Smooth muscle cell (in vitro differentiated cells): ENCODE measurements around the gene VAMP1. TPM values are rescaled to one million over a fixed set of nuclear protein-coding genes. Genes with fewer than 3 reads are reported as not detected.

Experiments
- DNase-seq: peaks from one replicate; lab custom pipeline; 2025; ENCODE audit not compliant: unreplicated experiment; lab: John Stamatoyannopoulos, UW
- H2AFZ ChIP-seq: fragments of 200-600 bp; sonication (generic); 2 replicates; pipeline ENCODE4 v1.6.0; 2016; ENCODE audit warnings: antibody characterized with exemption, low read depth, mild to moderate bottlenecking
- H3F3A ChIP-seq: fragments of 200-600 bp; sonication (generic); 2 replicates; pipeline ENCODE4 v1.6.0; 2017; ENCODE audit warnings: antibody characterized with exemption, low read depth
- H3K27ac ChIP-seq: fragments of 200-600 bp; sonication (generic); 2 replicates; pipeline ENCODE4 v1.5.1; 2016; ENCODE audit warnings: low read depth, mild to moderate bottlenecking
- H3K27me3 ChIP-seq: fragments of 200-600 bp; sonication (generic); 2 replicates; pipeline ENCODE4 v1.6.1; 2016; ENCODE audit warnings: low read depth, mild to moderate bottlenecking
- H3K36me3 ChIP-seq: fragments of 200-600 bp; sonication (generic); 2 replicates; pipeline ENCODE4 v1.5.1; 2016; ENCODE audit warnings: low read depth
- H3K4me1 ChIP-seq: fragments of 200-600 bp; sonication (generic); 2 replicates; pipeline ENCODE4 v1.5.1; 2016; ENCODE audit warnings: low read depth
- H3K4me2 ChIP-seq: fragments of 200-600 bp; sonication (generic); 2 replicates; pipeline ENCODE4 v1.6.0; 2016; ENCODE audit warnings: mild to moderate bottlenecking
- H3K4me3 ChIP-seq: fragments of 200-600 bp; sonication (generic); 2 replicates; pipeline ENCODE4 v1.5.1; 2016; ENCODE audit warnings: mild to moderate bottlenecking
- H3K79me2 ChIP-seq: fragments of 200-600 bp; sonication (generic); 2 replicates; pipeline ENCODE4 v1.6.0; 2016; ENCODE audit warnings: low read depth, mild to moderate bottlenecking
- H3K9ac ChIP-seq: fragments of 200-600 bp; sonication (generic); 2 replicates; pipeline ENCODE4 v1.6.0; 2016; ENCODE audit warnings: low read depth
- H3K9me3 ChIP-seq: fragments of 200-600 bp; sonication (generic); replicated peaks from 2 replicates; pipeline ENCODE4 v1.5.1; 2016; ENCODE audit warnings: low read depth
- H4K20me1 ChIP-seq: fragments of 200-600 bp; sonication (generic); 2 replicates; pipeline ENCODE4 v1.6.0; 2016; ENCODE audit warnings: low read depth
- CTCF ChIP-seq: fragments of 200-600 bp; sonication (generic); IDR thresholded peaks from 2 replicates; pipeline ENCODE4 v1.5.1; 2017; ENCODE audit warnings: borderline replicate concordance, mild to moderate bottlenecking, antibody characterized with exemption; ENCODE audit not compliant: insufficient read depth, poor library complexity, severe bottlenecking
- WGBS: methylation state at CpG from one replicate; pipeline ENCODE4 v1.1.7; 2016; ENCODE audit warnings: low lambda C conversion rate; 5-methylcytosine and 5-hydroxymethylcytosine counted together
- polyA plus RNA-seq: library from polyadenylated mRNA; unstranded; fragments of >200 nt; fragmentation: Nextera tagmentation; extraction: Ambion mirVana; gene quantifications from 2 replicates; pipeline ENCODE4 v1.2.1, GENCODE V29; 2016
- total RNA-seq: library from RNA; depleted of rRNA; stranded (reverse); fragments of >200 nt; gene quantifications from 2 replicates; pipeline ENCODE4 v1.2.3, GENCODE V29; 2014

Gene VAMP1
- total and polyA plus RNA-seq, 2 experiments from 2014 or later: 3.5 to 7.5 TPM

- Histone ChIP-seq H3K4me3 (no peak overlapping the region), H3K79me2 (no peaks in the 10 kb centered on the region), H3K36me3 (no peaks in the 10 kb centered on the region), H2AFZ (no peak overlapping the region), H3F3A (no peaks in the 10 kb centered on the region), H3K4me2 (no peak overlapping the region), H3K27me3 (no peaks in the 10 kb centered on the region), H3K4me1 (no peaks in the 10 kb centered on the region), H3K9ac (no peak overlapping the region), H3K27ac (no peak overlapping the region), H4K20me1 (no peaks in the 10 kb centered on the region), H3K9me3 (no peaks in the 10 kb centered on the region)
- 78% methylated on average over 10 of the region's 10 CpGs for WGBS
- TF ChIP-seq CTCF: no peak
- no peak for DNase-seq
These were observed 9.6 kb downstream of the VAMP1 start for GRCh38 chr12:6460751-6461371.

GRCh38 chr12:6459004-6459337 is 11.5 kb downstream of the VAMP1 start:
- Histone ChIP-seq H3K27ac (no peak overlapping the region), H3K79me2 (no peaks in the 10 kb centered on the region), H3K4me1 (no peaks in the 10 kb centered on the region), H3K4me3 (no peak overlapping the region), H3F3A (no peaks in the 10 kb centered on the region), H3K36me3 (no peaks in the 10 kb centered on the region), H3K4me2 (no peak overlapping the region), H3K9ac (no peak overlapping the region), H4K20me1 (no peaks in the 10 kb centered on the region), H2AFZ (no peak overlapping the region), H3K27me3 (no peaks in the 10 kb centered on the region), H3K9me3 (no peaks in the 10 kb centered on the region)
- TF ChIP-seq CTCF: no peak
- DNase-seq: no peak
- WGBS: 96% methylated on average over 2 of the region's 2 CpGs

GRCh38 chr12:6458281-6459003 is 12.0 kb downstream of the VAMP1 start:
- WGBS: 97% methylated on average over 14 of the region's 14 CpGs
- no peak overlapping the region for H3K4me3 ChIP-seq
- no peak for DNase-seq
- H3K79me2 ChIP-seq: no peaks in the 10 kb centered on the region
- H3K4me2 ChIP-seq: no peak overlapping the region
- H3K4me1 ChIP-seq: no peaks in the 10 kb centered on the region
- H3F3A ChIP-seq: no peaks in the 10 kb centered on the region
- no peak overlapping the region for H3K9ac ChIP-seq
- no peak for TF ChIP-seq CTCF
- no peaks in the 10 kb centered on the region for H4K20me1 ChIP-seq
- H3K36me3 ChIP-seq: no peaks in the 10 kb centered on the region
- H3K27me3 ChIP-seq: no peaks in the 10 kb centered on the region
- H3K27ac ChIP-seq: no peak overlapping the region
- H2AFZ ChIP-seq: no peak overlapping the region
- H3K9me3 ChIP-seq: no peaks in the 10 kb centered on the region
